Thoracic aorta (tissue), 2 donors: ENCODE data around the gene VTN. TPM values are rescaled to one million over a fixed set of nuclear protein-coding genes. Genes with fewer than 3 reads are reported as not detected.
A peak's percentile ranks its signal among the peaks of the same experiment; 100 is the strongest.

ENCODE experiments used
- ATAC-seq: fragments of 150-250 bp; one replicate; pipeline ENCODE4 v1.8.0; 2017; ENCODE audit warnings: low read depth; ENCODE audit not compliant: insufficient number of reproducible peaks, low FRiP score
- DNase-seq: peaks from one replicate; pipeline ENCODE4 v3.0.0-alpha.2; 2020; ENCODE audit warnings: low spot score
- H3K27ac ChIP-seq, 2 donors: fragments of 200-600 bp; sonication (generic); 1 replicate in 1 of 2; 2 replicates in 1 of 2; pipeline ENCODE4 v1.5.1; 2016; ENCODE audit warnings: mild to moderate bottlenecking in 2 of 2, moderate library complexity in 2 of 2
- H3K27me3 ChIP-seq: fragments of 200-600 bp; sonication (generic); replicated peaks from 2 replicates; pipeline ENCODE4 v1.6.0; 2016; ENCODE audit warnings: mild to moderate bottlenecking; ENCODE audit not compliant: insufficient read depth
- H3K36me3 ChIP-seq: fragments of 200-600 bp; sonication (generic); one replicate; pipeline ENCODE4 v1.5.1; 2016
- H3K4me1 ChIP-seq, 2 donors: fragments of 200-600 bp; sonication (generic); 1 replicate in 1 of 2; 2 replicates in 1 of 2; pipeline versions ENCODE4 v1.5.1 to v1.6.0; 2016; ENCODE audit warnings: low read depth in 2 of 2, mild to moderate bottlenecking in 1 of 2; ENCODE audit not compliant: control insufficient read depth in 1 of 2
- H3K4me3 ChIP-seq: fragments of 200-600 bp; sonication (generic); 2 replicates; pipeline ENCODE4 v1.5.1; 2016; ENCODE audit warnings: mild to moderate bottlenecking
- H3K9me3 ChIP-seq: fragments of 200-600 bp; sonication (generic); 2 replicates; pipeline ENCODE4 v1.5.1; 2016
- CTCF ChIP-seq: fragments of 200-600 bp; sonication (generic); IDR thresholded peaks from one replicate; pipeline ENCODE4 v1.5.1; 2019; ENCODE audit warnings: antibody characterized with exemption
- total RNA-seq, 2 donors: library from RNA; depleted of rRNA; stranded (reverse); fragments of >200 nt; gene quantifications; one replicate each; pipeline versions ENCODE4 v1.1.0 to v1.2.3, GENCODE V29; 2016

Gene VTN
- total RNA-seq, 2 donors from 2014 or later, result 1.1 to 3.1 TPM

GRCh38 chr17:28334171-28334570 lies 35.9 kb downstream of the VTN start:
- peaks cover 26 to 45% of the 10 kb centered on the region in 2 donors for H3K4me1 ChIP-seq

GRCh38 chr17:28333083-28333746 lies 36.9 kb downstream of the VTN start:
- DNase-seq, result no peak
- ATAC-seq, result no peak

More at GRCh38 chr17:28334171-28334570, 35.9 kb downstream of the VTN start:
- peaks cover 9% of the 10 kb centered on the region for H3K36me3 ChIP-seq
- TF ChIP-seq CTCF, result no peak
- H3K27ac ChIP-seq, result peak overlapping the region in 1 of 2 donors; percentile 94
- ATAC-seq (no peak), DNase-seq (no peak)
- H3K27me3 ChIP-seq, result no peaks in the 10 kb centered on the region
- no peaks in the 10 kb centered on the region for H3K9me3 ChIP-seq
- H3K4me3 ChIP-seq, result peak overlapping the region; percentile 86

GRCh38 chr17:28331891-28332420 lies 38.2 kb downstream of the VTN start:
- Histone ChIP-seq H3K27me3 (no peaks in the 10 kb centered on the region), H3K27ac (no peak overlapping the region), H3K4me1 (peaks cover 15 to 25% of the 10 kb centered on the region in 2 donors), H3K36me3 (peaks cover 13% of the 10 kb centered on the region), H3K9me3 (no peaks in the 10 kb centered on the region), H3K4me3 (no peak overlapping the region)
- DNase-seq, result no peak
- ATAC-seq, result no peak
- TF ChIP-seq CTCF, result no peak

More at GRCh38 chr17:28333083-28333746, 36.9 kb downstream of the VTN start:
- no peak for TF ChIP-seq CTCF
- H3K4me3 ChIP-seq, result no peak overlapping the region
- H3K4me1 ChIP-seq, result peaks cover 25 to 38% of the 10 kb centered on the region in 2 donors
- peaks cover 9% of the 10 kb centered on the region for H3K36me3 ChIP-seq
- no peaks in the 10 kb centered on the region for H3K27me3 ChIP-seq
- no peak overlapping the region for H3K27ac ChIP-seq
- no peaks in the 10 kb centered on the region for H3K9me3 ChIP-seq

GRCh38 chr17:28330671-28331070 lies 39.4 kb downstream of the VTN start:
- Histone ChIP-seq H3K27me3 (no peaks in the 10 kb centered on the region), H3K4me1 (peaks cover 9 to 17% of the 10 kb centered on the region in 2 donors), H3K4me3 (no peak overlapping the region), H3K9me3 (no peaks in the 10 kb centered on the region), H3K36me3 (peaks cover 13% of the 10 kb centered on the region), H3K27ac (no peak overlapping the region)
- ATAC-seq, result no peak
- no peak for TF ChIP-seq CTCF
- no peak for DNase-seq

GRCh38 chr17:28328325-28328724 lies 41.8 kb downstream of the VTN start:
- Histone ChIP-seq H3K36me3 (peaks cover 13% of the 10 kb centered on the region), H3K4me3 (no peak overlapping the region), H3K27me3 (no peaks in the 10 kb centered on the region), H3K4me1 (peaks cover 0 to 3% of the 10 kb centered on the region in 2 donors), H3K27ac (no peak overlapping the region), H3K9me3 (no peaks in the 10 kb centered on the region)
- DNase-seq (no peak), ATAC-seq (no peak)
- TF ChIP-seq CTCF, result no peak
